Measurements from ENCODE around the gene PRX. TPM values are rescaled to one million over a fixed set of nuclear protein-coding genes. Genes with fewer than 3 reads are reported as not detected.
A peak's percentile ranks its signal among the peaks of the same experiment; 100 is the strongest.

PRX gene
- total and polyA plus RNA-seq, 2 of the 4 experiments (the other 2 are of a cell fraction): 0.90 to 1.7 TPM

DNA sequence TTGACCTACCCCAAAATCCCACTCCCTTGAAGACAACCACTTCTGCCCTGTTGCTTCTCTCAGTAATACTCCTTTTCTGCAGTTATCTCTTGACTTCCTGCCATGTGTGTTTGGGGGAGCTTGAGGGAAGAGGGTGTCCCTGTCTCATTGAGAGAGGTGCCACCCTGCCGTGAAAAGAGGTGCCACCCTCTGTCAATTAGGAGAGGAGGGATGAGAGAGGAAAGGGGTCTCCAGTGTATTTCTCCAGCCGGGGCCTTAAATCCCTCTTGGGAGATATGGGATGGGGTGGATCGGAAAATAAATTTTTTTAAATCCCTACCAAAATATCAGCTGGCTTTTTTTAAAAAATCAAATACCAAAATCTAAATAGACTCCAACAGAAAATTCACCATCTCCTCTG, 48.2 kb downstream of the PRX start:
- H2AK5ac ChIP-seq (ENCODE audit: low read depth, low read length): no peak overlapping the region
- DNase-seq (no peak), ATAC-seq (ENCODE audit: low read depth) (no peak)
- no peak overlapping the region for H2BK20ac ChIP-seq (ENCODE audit: low read depth, low read length)
- H4K5ac ChIP-seq (ENCODE audit: low read depth, low read length): no peak overlapping the region
- peaks cover 9 to 37% of the 10 kb centered on the region in 2 experiments for H3K79me1 ChIP-seq (ENCODE audit: low read depth in 1 of 2, low read length in 2 of 2)
- H3K4ac ChIP-seq (ENCODE audit: low read depth, low read length): no peak overlapping the region
- BruUV-seq (replicated peaks): no TSS peak
- H3K23ac ChIP-seq (ENCODE audit: low read depth, low read length): no peak overlapping the region
- no peak overlapping the region for H2BK15ac ChIP-seq (ENCODE audit: low read depth, low read length)
- no peak overlapping the region for H3K4me3 ChIP-seq (ENCODE audit: insufficient read depth, low read depth, low read length)
- H2BK120ac ChIP-seq (ENCODE audit: low read depth, low read length): no peak overlapping the region
- no CpG with 5 or more reads among the region's 3 CpGs for WGBS, 2 experiments (ENCODE audit: extremely low coverage in 2 of 2, insufficient read length in 1 of 2)
- no peak overlapping the region; the same call in 1 of the 2 replicates for H3K9ac ChIP-seq (ENCODE audit: low read depth, low read length)
- no peak overlapping the region for H3K18ac ChIP-seq (ENCODE audit: low read depth, low read length)
- in situ Hi-C loops (cut with MboI; ENCODE audit: low sequenced_read_pairs): no loop called here
- peak overlapping the region; percentile 69; the same call in 1 of the 2 replicates for H3K14ac ChIP-seq (replicated peaks; ENCODE audit: low read depth, low read length)
- dilution Hi-C loops (cut with HindIII; ENCODE audit: low sequenced_read_pairs, unreplicated experiment): no loop called here
- intact Hi-C loops (cut with micrococcal nuclease): no loop called here
- no peaks in the 10 kb centered on the region for H3K9me3 ChIP-seq (ENCODE audit: control insufficient read depth, insufficient read depth, low read length)
- no peak overlapping the region for H2BK5ac ChIP-seq (ENCODE audit: low read depth, low read length, poor library complexity, severe bottlenecking)
- H3K27me3 ChIP-seq (ENCODE audit: control insufficient read depth, insufficient read depth, low read length): no peaks in the 10 kb centered on the region
- no peak for TF ChIP-seq MXI1 (IDR thresholded peaks at IDR 0.05; ENCODE audit: borderline replicate concordance, low read depth, low read length)
- TF ChIP-seq RAD21 (IDR thresholded peaks at IDR 0.05; ENCODE audit: low read length): no peak
- no peak for TF ChIP-seq RFX5 (IDR thresholded peaks at IDR 0.05; ENCODE audit: low read depth, low read length)
- TF ChIP-seq FOS (IDR thresholded peaks at IDR 0.05; ENCODE audit: low read depth, low read length): no peak
- TF ChIP-seq NFE2L2 (IDR thresholded peaks at IDR 0.05; ENCODE audit: low read depth, low read length): no peak
- TF ChIP-seq CEBPB (IDR thresholded peaks at IDR 0.05; ENCODE audit: low read depth, low read length): no peak
- no peak for TF ChIP-seq SMC3 (IDR thresholded peaks at IDR 0.05; ENCODE audit: low read depth, low read length)
- TF ChIP-seq, protein P1, sequence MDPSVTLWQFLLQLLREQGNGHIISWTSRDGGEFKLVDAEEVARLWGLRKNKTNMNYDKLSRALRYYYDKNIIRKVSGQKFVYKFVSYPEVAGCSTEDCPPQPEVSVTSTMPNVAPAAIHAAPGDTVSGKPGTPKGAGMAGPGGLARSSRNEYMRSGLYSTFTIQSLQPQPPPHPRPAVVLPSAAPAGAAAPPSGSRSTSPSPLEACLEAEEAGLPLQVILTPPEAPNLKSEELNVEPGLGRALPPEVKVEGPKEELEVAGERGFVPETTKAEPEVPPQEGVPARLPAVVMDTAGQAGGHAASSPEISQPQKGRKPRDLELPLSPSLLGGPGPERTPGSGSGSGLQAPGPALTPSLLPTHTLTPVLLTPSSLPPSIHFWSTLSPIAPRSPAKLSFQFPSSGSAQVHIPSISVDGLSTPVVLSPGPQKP (IDR thresholded peaks at IDR 0.05; ENCODE audit: borderline replicate concordance, low read depth, low read length): no peak
- no peak for TF ChIP-seq RCOR1 (IDR thresholded peaks at IDR 0.05; ENCODE audit: insufficient replicate concordance, low read length)
- TF ChIP-seq, protein P2, sequence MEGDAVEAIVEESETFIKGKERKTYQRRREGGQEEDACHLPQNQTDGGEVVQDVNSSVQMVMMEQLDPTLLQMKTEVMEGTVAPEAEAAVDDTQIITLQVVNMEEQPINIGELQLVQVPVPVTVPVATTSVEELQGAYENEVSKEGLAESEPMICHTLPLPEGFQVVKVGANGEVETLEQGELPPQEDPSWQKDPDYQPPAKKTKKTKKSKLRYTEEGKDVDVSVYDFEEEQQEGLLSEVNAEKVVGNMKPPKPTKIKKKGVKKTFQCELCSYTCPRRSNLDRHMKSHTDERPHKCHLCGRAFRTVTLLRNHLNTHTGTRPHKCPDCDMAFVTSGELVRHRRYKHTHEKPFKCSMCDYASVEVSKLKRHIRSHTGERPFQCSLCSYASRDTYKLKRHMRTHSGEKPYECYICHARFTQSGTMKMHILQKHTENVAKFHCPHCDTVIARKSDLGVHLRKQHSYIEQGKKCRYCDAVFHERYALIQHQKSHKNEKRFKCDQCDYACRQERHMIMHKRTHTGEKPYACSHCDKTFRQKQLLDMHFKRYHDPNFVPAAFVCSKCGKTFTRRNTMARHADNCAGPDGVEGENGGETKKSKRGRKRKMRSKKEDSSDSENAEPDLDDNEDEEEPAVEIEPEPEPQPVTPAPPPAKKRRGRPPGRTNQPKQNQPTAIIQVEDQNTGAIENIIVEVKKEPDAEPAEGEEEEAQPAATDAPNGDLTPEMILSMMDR (conservative IDR thresholded peaks at IDR 0.05; ENCODE audit: low read depth, low read length): no peak
- no peak for TF ChIP-seq POLR2A (IDR thresholded peaks at IDR 0.05; ENCODE audit: low read depth, low read length)
- no peak for TF ChIP-seq CHD1 (IDR thresholded peaks at IDR 0.05; ENCODE audit: low read depth, low read length)
- TF ChIP-seq BHLHE40 (IDR thresholded peaks at IDR 0.05; ENCODE audit: low read depth, low read length): no peak
- ChIA-PET CTCF (no interaction called here), POLR2A (ENCODE audit: unreplicated experiment) (interaction anchor here (0.6 to 1.0 kb wide), 3 partner anchors 17 to 205 kb away, joined by 3 to 16 read pairs (median 3); partner anchors contain the start of genes C19orf47 and PLD3)
- no peak overlapping the region for H2AFZ ChIP-seq (replicated peaks; ENCODE audit: low read length, poor library complexity)
- H2AK9ac ChIP-seq (replicated peaks; ENCODE audit: low read depth, low read length, poor library complexity): no peak overlapping the region
- no peak overlapping the region for H3K56ac ChIP-seq (ENCODE audit: extremely low read depth, insufficient read depth, low read length)
- H3K4me2 ChIP-seq (ENCODE audit: low read depth, low read length): peak overlapping the region; percentile 90; the same call in 1 of the 2 replicates
- no peak overlapping the region for H3K27ac ChIP-seq (ENCODE audit: insufficient read depth, low read length)
- H3K4me1 ChIP-seq (ENCODE audit: control insufficient read depth, insufficient read depth, low read length): peaks cover 10% of the 10 kb centered on the region
- peak overlapping the region; percentile 66 to 99; a peak in 3 of 4 replicates for H4K8ac ChIP-seq (ENCODE audit: low read depth in 2 of 2, low read length in 2 of 2)
- no peaks in the 10 kb centered on the region for H4K20me1 ChIP-seq (ENCODE audit: insufficient read depth, low read length)
- H3K36me3 ChIP-seq (ENCODE audit: control insufficient read depth, insufficient read depth, low read length): peaks cover 24% of the 10 kb centered on the region
- H4K91ac ChIP-seq (ENCODE audit: insufficient read depth, low read depth, low read length): no peak overlapping the region
- H3K9me1 ChIP-seq (ENCODE audit: insufficient read depth, low read length): peaks cover 9% of the 10 kb centered on the region
